Neutrophil (primary cell): Measurements from ENCODE around the gene QRICH1.
A peak's percentile ranks its signal among the peaks of the same experiment; 100 is the strongest.

Source experiments
- H3K27ac ChIP-seq: fragments of 200-600 bp; sonication (generic); 2 replicates; pipeline ENCODE4 v1.5.1; 2016; ENCODE audit warnings: mild to moderate bottlenecking, moderate library complexity
- H3K27me3 ChIP-seq: fragments of 200-600 bp; sonication (generic); 2 replicates; pipeline ENCODE4 v1.6.0; 2016; ENCODE audit warnings: mild to moderate bottlenecking
- H3K36me3 ChIP-seq: fragments of 200-600 bp; sonication (generic); 2 replicates; pipeline ENCODE4 v1.5.1; 2017
- H3K4me1 ChIP-seq, 2 experiments: fragments of 200-600 bp in 1 of 2; sonication (generic) in 1 of 2; 1 replicate in 1 of 2; 2 replicates in 1 of 2; pipeline versions ENCODE4 v1.5.1 to v1.6.1; 2013 to 2016; ENCODE audit warnings: low read depth in 1 of 2, low read length in 1 of 2, mild to moderate bottlenecking in 1 of 2, moderate library complexity in 1 of 2; ENCODE audit not compliant: control insufficient read depth in 1 of 2, insufficient read depth in 1 of 2
- H3K4me3 ChIP-seq, 2 experiments: fragments of 200-600 bp in 1 of 2; sonication (generic) in 1 of 2; 1 replicate in 1 of 2; 2 replicates in 1 of 2; pipeline ENCODE4 v1.5.1; 2013 to 2016; ENCODE audit warnings: low read depth in 1 of 2, low read length in 1 of 2, mild to moderate bottlenecking in 1 of 2, moderate library complexity in 1 of 2
- H3K9me3 ChIP-seq: fragments of 200-600 bp; sonication (generic); 2 replicates; pipeline ENCODE4 v1.5.1; 2016
- TF ChIP-seq, protein P1 (sequence below): fragments of 200-600 bp; sonication (generic); IDR thresholded peaks from 2 replicates; pipeline ENCODE4 v1.5.1; 2016; ENCODE audit warnings: antibody characterized with exemption

Gene QRICH1

GRCh38 chr3:49020330-49021212 is 73.3 kb downstream of the QRICH1 start:
- TF ChIP-seq, protein P1, sequence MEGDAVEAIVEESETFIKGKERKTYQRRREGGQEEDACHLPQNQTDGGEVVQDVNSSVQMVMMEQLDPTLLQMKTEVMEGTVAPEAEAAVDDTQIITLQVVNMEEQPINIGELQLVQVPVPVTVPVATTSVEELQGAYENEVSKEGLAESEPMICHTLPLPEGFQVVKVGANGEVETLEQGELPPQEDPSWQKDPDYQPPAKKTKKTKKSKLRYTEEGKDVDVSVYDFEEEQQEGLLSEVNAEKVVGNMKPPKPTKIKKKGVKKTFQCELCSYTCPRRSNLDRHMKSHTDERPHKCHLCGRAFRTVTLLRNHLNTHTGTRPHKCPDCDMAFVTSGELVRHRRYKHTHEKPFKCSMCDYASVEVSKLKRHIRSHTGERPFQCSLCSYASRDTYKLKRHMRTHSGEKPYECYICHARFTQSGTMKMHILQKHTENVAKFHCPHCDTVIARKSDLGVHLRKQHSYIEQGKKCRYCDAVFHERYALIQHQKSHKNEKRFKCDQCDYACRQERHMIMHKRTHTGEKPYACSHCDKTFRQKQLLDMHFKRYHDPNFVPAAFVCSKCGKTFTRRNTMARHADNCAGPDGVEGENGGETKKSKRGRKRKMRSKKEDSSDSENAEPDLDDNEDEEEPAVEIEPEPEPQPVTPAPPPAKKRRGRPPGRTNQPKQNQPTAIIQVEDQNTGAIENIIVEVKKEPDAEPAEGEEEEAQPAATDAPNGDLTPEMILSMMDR: no peak
- Histone ChIP-seq H3K9me3 (no peaks in the 10 kb centered on the region), H3K4me1 (peaks cover 48 to 52% of the 10 kb centered on the region in 2 experiments), H3K4me3 (peak overlapping the region; percentile 95 to 99), H3K27ac (peak overlapping the region; percentile 99), H3K36me3 (peaks cover 31% of the 10 kb centered on the region), H3K27me3 (no peaks in the 10 kb centered on the region)

- Histone ChIP-seq H3K27ac (peak overlapping the region; percentile 99), H3K9me3 (no peaks in the 10 kb centered on the region), H3K4me1 (peaks cover 48 to 52% of the 10 kb centered on the region in 2 experiments), H3K27me3 (no peaks in the 10 kb centered on the region), H3K36me3 (peaks cover 31% of the 10 kb centered on the region), H3K4me3 (peak overlapping the region; percentile 95 to 99)
- TF ChIP-seq, protein P1: no peak
These were observed 73.9 kb downstream of the QRICH1 start for GRCh38 chr3:49019941-49020329.

- Histone ChIP-seq H3K27me3 (no peaks in the 10 kb centered on the region), H3K9me3 (no peaks in the 10 kb centered on the region), H3K36me3 (peaks cover 24% of the 10 kb centered on the region), H3K4me3 (peak overlapping the region; percentile 97 to 99), H3K27ac (peak overlapping the region; percentile 99), H3K4me1 (peaks cover 48 to 52% of the 10 kb centered on the region in 2 experiments)
- TF ChIP-seq, protein P1: no peak
These were observed 75.2 kb downstream of the QRICH1 start for GRCh38 chr3:49018707-49019006.

DNA sequence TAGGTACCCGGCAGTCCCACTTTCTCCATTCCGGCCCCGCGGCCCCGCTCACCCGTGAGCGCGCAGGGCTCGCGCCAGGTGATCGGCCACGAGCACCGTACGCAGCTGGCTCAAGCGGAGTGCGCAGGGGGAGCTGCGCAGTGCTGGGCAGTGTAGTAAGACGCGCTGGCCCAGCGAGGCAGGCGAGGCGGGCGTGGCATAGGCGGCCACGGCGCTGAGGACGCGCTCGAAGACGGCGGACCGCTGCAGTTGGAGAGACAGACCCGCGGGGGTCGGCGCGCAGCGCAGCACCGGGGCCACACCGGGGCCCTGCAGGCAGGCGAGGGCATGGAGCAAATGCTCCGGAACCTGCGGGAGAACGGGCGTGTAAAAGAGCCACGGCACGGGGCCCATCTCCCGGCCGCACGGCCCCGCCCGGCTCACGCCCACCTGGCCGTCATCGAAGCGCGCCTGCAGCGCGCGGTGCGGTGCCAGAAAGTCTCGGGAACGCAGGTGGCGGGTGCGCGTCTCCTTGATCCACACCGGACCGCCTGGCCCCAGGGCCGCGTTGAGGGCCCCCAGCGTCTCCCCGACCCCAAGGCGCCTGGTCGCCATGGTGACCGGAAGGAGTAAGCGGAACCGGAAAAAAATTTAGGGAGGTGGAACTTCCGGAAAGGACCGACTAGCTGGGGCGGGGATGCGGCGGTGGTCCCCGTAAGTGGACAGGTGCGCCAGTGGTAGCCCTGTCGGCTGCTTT is 75.7 kb downstream of the QRICH1 start, which contains the start of gene DALRD3:
TSS of gene DALRD3 (minus strand) at position 610 of the 736 bp plus-strand sequence. CDS start at position 594, 16 bp downstream.
- peaks cover 46 to 50% of the 10 kb centered on the region in 2 experiments for H3K4me1 ChIP-seq
- no peaks in the 10 kb centered on the region for H3K9me3 ChIP-seq
- H3K27me3 ChIP-seq: no peaks in the 10 kb centered on the region
- H3K36me3 ChIP-seq: peaks cover 23% of the 10 kb centered on the region
- peak within 1 kb of the TSS; percentile 97 to 99 for H3K4me3 ChIP-seq
- peak within 1 kb of the TSS; percentile 99 for H3K27ac ChIP-seq
- TF ChIP-seq, protein P1: no peak

GRCh38 chr3:49017229-49017970 is 76.5 kb downstream of the QRICH1 start:
- TF ChIP-seq, protein P1: no peak
- H3K27me3 ChIP-seq: no peaks in the 10 kb centered on the region
- peak overlapping the region; percentile 99 for H3K27ac ChIP-seq
- no peaks in the 10 kb centered on the region for H3K9me3 ChIP-seq
- H3K36me3 ChIP-seq: peaks cover 28% of the 10 kb centered on the region
- H3K4me1 ChIP-seq: peaks cover 39 to 43% of the 10 kb centered on the region in 2 experiments
- peak overlapping the region; percentile 97 to 99 for H3K4me3 ChIP-seq
